A673 (cell line): ENCODE results near the gene SPATA31A1.
"Not testable (repeated sequence)": the region's sequence is repeated elsewhere in the genome, so short reads cannot be mapped to it uniquely, and the experiment has no call there.

Experiments
- EZH2 ChIP-seq: fragments of 200-600 bp; sonication (generic); IDR thresholded peaks from 2 replicates; pipeline ENCODE4 v1.6.1; 2017; ENCODE audit warnings: borderline replicate concordance, low read depth, mild to moderate bottlenecking, mixed read lengths, antibody characterized with exemption, low read length; ENCODE audit not compliant: poor library complexity, severe bottlenecking
- TF ChIP-seq, protein P1 (sequence below): fragments of 300-800, 200-600 bp; sonication (generic); conservative IDR thresholded peaks from 2 replicates; pipeline ENCODE4 v1.5.1; 2017; ENCODE audit warnings: low read depth, mild to moderate bottlenecking, antibody characterized with exemption, low read length, moderate library complexity, mixed read lengths

DNA sequence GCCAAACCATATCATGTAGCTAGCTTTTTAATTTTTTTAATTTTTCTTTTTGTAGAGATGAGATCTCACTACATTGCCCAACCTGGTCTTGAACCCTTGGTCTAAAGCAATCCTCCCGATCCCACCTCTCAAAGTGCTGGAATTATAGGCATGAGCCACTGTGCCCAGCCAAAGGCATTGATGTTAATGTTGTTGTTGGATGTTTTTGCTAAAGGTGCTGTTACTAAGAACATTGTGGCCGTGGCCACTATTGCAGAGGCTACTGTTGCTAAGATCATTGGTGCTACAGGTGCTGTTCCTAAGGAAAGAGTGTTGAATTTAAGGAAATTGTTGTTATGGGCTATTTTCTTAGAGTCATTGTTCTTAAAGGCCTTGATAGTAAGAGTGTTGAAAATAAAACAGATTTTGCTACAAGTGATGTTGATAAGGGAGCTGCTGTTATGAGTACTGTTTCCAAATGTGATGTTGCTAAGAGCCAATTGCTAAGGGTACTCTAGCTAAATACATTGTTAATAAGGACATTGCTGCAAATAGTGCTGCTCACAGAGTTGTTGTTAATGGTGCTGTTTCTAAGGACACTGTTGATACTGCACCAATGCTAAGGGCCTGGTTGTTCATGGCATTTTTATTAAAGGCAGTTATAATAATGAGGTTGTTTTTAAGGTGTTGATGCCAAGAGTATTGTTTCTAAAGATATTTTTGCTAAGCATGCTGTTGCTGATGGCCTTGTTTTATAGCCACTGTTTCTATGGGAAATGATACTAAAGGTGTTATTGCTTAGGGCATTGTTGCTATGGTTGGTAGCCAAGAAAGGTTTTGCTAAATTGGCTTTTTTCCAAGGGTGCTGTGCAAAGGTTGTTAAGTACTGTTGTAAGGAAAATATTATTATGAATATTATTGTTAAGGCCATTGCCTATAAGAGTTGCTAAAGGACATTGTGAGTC is 52.1 kb downstream of the SPATA31A1 start:
- TF ChIP-seq, protein P1, sequence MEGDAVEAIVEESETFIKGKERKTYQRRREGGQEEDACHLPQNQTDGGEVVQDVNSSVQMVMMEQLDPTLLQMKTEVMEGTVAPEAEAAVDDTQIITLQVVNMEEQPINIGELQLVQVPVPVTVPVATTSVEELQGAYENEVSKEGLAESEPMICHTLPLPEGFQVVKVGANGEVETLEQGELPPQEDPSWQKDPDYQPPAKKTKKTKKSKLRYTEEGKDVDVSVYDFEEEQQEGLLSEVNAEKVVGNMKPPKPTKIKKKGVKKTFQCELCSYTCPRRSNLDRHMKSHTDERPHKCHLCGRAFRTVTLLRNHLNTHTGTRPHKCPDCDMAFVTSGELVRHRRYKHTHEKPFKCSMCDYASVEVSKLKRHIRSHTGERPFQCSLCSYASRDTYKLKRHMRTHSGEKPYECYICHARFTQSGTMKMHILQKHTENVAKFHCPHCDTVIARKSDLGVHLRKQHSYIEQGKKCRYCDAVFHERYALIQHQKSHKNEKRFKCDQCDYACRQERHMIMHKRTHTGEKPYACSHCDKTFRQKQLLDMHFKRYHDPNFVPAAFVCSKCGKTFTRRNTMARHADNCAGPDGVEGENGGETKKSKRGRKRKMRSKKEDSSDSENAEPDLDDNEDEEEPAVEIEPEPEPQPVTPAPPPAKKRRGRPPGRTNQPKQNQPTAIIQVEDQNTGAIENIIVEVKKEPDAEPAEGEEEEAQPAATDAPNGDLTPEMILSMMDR, result not testable (repeated sequence)
- TF ChIP-seq EZH2, result not testable (repeated sequence)
